ENCODE results near the gene FAM120AOS.

FAM120AOS gene

GRCh38 chr9:93456022-93456421 lies 2.6 kb upstream of the FAM120AOS start:
- Mint-ChIP-seq H3K36me3 (ENCODE audit: low read depth) (peaks cover 17% of the 10 kb centered on the region), H3K4me3 (no peak overlapping the region), H3K4me1 (peaks cover 57% of the 10 kb centered on the region), H3K9me3 (no peaks in the 10 kb centered on the region), H3K27me3 (ENCODE audit: low read depth, poor library complexity) (no peaks in the 10 kb centered on the region), H3K27ac (no peak overlapping the region)
- DNase-seq: no peak
- TF ChIP-seq, protein P1, sequence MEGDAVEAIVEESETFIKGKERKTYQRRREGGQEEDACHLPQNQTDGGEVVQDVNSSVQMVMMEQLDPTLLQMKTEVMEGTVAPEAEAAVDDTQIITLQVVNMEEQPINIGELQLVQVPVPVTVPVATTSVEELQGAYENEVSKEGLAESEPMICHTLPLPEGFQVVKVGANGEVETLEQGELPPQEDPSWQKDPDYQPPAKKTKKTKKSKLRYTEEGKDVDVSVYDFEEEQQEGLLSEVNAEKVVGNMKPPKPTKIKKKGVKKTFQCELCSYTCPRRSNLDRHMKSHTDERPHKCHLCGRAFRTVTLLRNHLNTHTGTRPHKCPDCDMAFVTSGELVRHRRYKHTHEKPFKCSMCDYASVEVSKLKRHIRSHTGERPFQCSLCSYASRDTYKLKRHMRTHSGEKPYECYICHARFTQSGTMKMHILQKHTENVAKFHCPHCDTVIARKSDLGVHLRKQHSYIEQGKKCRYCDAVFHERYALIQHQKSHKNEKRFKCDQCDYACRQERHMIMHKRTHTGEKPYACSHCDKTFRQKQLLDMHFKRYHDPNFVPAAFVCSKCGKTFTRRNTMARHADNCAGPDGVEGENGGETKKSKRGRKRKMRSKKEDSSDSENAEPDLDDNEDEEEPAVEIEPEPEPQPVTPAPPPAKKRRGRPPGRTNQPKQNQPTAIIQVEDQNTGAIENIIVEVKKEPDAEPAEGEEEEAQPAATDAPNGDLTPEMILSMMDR (IDR thresholded peaks at IDR 0.05): no peak

DNA sequence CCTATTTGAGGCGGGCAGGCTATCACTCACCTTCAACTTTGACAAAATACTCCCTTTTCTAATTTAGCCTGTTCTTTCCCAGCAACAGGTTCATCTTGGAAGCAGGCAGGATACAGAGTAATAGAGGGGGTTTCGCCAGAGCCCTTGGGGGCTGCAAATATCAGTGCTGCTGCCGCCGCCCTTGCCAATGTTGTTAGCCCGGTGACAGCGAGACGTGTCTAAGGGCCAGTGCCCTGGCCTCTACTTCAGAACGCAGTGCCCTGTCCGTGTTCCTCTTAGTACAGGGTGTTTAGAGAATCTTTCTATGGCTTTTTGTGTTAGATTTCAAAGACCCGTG lies 703 bp downstream of the FAM120AOS start:
- TF ChIP-seq, protein P1 (IDR thresholded peaks at IDR 0.05): no peak
- DNase-seq: peak; percentile 18
- peak overlapping the region; percentile 79 for H3K27ac Mint-ChIP-seq
- H3K9me3 Mint-ChIP-seq: no peaks in the 10 kb centered on the region
- peak overlapping the region; percentile 97 for H3K4me3 Mint-ChIP-seq
- peaks cover 34% of the 10 kb centered on the region for H3K36me3 Mint-ChIP-seq (ENCODE audit: low read depth)
- H3K27me3 Mint-ChIP-seq (ENCODE audit: low read depth, poor library complexity): no peaks in the 10 kb centered on the region
- peaks cover 40% of the 10 kb centered on the region for H3K4me1 Mint-ChIP-seq

- H3K27me3 Mint-ChIP-seq (ENCODE audit: low read depth, poor library complexity): no peaks in the 10 kb centered on the region
- TF ChIP-seq, protein P1 (IDR thresholded peaks at IDR 0.05): no peak
- peak; percentile 62 for DNase-seq
- H3K9me3 Mint-ChIP-seq: no peaks in the 10 kb centered on the region
- peak overlapping the region; percentile 97 for H3K27ac Mint-ChIP-seq
- peaks cover 38% of the 10 kb centered on the region for H3K4me1 Mint-ChIP-seq
- peak overlapping the region; percentile 97 for H3K4me3 Mint-ChIP-seq
- H3K36me3 Mint-ChIP-seq (ENCODE audit: low read depth): peaks cover 36% of the 10 kb centered on the region
Observed at GRCh38 chr9:93451849-93452709, 1.3 kb downstream of the FAM120AOS start.

GRCh38 chr9:93450945-93451815 lies 2.2 kb downstream of the FAM120AOS start, which contains the start of gene FAM120A:
Gene FAM120A (plus strand): TSS chr9:93451685. CDS start chr9:93451916, 231 bp downstream.
- H3K27ac Mint-ChIP-seq: peak within 1 kb of the TSS; percentile 97
- TF ChIP-seq, protein P1 (IDR thresholded peaks at IDR 0.05): no peak
- H3K9me3 Mint-ChIP-seq: no peaks in the 10 kb centered on the region
- H3K27me3 Mint-ChIP-seq (ENCODE audit: low read depth, poor library complexity): no peaks in the 10 kb centered on the region
- DNase-seq: peak; percentile 72
- H3K36me3 Mint-ChIP-seq (ENCODE audit: low read depth): peaks cover 41% of the 10 kb centered on the region
- H3K4me1 Mint-ChIP-seq: peaks cover 33% of the 10 kb centered on the region
- peak within 1 kb of the TSS; percentile 97 for H3K4me3 Mint-ChIP-seq

- H3K27me3 Mint-ChIP-seq (ENCODE audit: low read depth, poor library complexity): peaks cover 5% of the 10 kb centered on the region
- H3K9me3 Mint-ChIP-seq: no peaks in the 10 kb centered on the region
- TF ChIP-seq, protein P1 (IDR thresholded peaks at IDR 0.05): no peak
- peak overlapping the region; percentile 71 for H3K27ac Mint-ChIP-seq
- no peak for DNase-seq
- peaks cover 57% of the 10 kb centered on the region for H3K36me3 Mint-ChIP-seq (ENCODE audit: low read depth)
- peaks cover 12% of the 10 kb centered on the region for H3K4me1 Mint-ChIP-seq
- H3K4me3 Mint-ChIP-seq: no peak overlapping the region
Observed at GRCh38 chr9:93447655-93448054, 5.7 kb downstream of the FAM120AOS start.
